NOMO-1 treated with dmso at 0.1 percent for 144 hours (cell line): ENCODE data around the gene FMNL2.

Source experiments
- DNase-seq: peaks from one replicate; lab custom pipeline; 2025; ENCODE audit not compliant: unreplicated experiment; lab: John Stamatoyannopoulos, UW

Gene FMNL2

DNA sequence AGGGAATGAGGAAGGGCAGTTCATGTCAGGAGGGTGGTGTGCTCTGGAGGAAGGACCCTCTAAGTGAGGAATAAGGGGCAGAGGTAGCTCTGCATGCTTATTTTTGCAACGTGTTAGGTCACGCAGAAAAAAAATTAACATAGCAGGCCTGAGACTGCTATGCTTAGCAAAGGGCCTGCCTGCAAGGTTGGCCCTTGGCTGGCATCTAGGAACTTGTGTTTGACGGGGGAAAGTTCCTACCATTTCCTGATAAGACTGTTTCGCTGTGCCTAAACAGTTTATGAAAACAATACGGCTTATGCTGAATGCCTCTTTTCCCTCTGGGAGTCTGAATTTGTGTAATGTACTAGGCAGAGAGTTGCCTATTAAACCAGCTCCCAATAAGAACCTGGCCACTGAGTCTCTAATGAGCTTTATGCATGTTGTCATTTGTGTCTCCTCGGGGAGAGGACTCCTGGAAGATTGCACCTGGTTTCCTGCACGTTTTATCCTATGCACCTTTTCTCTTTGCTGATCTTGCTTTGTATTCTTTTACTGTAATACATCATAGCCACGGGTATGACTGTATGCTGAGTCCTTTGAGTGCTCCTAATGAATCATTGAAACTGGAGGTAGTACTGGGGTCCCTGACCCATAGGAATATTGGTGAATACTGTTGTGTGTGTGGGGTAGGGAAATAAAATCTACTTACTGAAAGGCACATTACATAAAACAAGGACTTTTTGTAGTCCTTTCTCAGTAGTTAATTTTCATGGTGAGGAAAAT, 213.3 kb downstream of the FMNL2 start:
- DNase-seq = no peak

DNA sequence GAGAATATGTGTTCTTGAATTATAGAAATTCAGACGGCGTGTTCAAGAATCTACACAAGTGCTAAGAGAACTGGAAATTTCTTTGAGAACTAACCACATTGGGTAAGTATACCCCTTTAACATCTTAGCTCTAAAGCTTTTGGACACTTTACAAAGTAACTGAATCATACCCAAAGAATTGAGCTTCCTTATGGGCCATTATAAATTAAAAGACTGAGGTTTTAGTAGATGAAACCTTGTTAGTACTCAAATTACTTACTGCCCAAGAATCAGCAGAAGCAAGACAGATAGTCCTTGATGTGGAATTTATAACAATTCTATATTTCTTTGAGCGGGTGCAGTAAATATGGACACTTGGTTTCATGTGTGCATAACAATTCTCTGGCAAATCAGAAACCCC, 214.0 kb downstream of the FMNL2 start:
- DNase-seq = no peak

GRCh38 chr2:152549423-152549822, 214.4 kb downstream of the FMNL2 start:
- DNase-seq = no peak

DNA sequence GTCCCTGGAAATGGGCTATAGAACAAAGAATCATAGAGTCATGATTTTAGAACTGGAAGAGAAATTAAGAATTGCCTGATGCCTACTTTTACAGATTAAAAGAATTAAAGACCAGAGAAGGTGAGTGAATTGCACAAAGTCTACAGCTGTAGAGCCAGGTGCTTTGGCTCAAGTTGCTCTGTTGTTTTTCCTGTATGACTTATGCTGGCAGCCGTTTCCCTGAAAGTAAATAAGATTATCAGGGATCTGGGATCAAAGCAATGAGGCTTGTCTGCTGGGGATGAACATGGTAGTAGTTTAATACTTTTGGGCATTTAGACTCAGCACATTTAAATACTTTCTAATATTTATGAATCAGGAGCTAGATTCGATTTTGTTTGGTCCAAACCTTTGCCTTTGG, 215.4 kb downstream of the FMNL2 start:
- DNase-seq = no peak

GRCh38 chr2:152552888-152553287, 217.9 kb downstream of the FMNL2 start:
- DNase-seq = no peak

GRCh38 chr2:152553518-152553917, 218.5 kb downstream of the FMNL2 start:
- no peak for DNase-seq

DNA sequence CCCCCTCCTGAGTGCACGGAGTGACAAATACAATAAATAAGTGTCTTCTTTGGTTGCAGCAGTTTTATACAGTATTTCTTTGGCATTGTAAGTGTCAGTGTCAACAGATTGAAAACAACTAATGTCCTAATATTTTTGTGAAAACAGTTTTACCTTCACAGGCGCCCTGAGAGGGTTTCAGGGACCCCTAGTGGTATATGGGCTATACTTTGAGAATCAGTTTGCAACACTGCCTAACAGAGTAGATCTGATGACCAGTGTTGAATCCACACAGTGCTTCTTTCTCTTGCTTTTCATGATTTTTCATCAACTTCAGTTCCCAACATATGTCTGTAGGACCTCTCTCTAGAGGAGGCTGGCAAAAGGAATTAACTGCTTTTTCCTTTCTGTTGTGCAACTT, 220.1 kb downstream of the FMNL2 start:
- no peak for DNase-seq

DNA sequence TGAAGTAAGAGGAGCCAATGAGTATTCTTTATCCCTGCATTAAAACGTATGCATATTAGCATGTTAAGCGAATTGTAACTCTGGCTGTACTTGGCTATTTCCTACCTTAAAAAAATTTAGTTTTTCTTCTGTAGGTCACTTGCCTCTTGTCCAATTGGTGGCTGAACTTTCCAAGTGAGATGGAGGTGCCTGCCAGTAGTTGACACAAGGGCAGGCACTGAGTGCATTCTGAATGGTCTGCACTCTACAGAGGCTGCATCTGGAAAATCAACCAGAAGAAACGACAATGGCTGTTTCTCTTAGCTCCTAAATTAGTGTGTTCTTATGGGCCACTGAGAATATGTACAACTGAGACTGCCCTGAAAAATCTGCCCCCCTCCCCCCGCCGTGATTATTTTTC, 221.5 kb downstream of the FMNL2 start:
- DNase-seq = no peak

DNA sequence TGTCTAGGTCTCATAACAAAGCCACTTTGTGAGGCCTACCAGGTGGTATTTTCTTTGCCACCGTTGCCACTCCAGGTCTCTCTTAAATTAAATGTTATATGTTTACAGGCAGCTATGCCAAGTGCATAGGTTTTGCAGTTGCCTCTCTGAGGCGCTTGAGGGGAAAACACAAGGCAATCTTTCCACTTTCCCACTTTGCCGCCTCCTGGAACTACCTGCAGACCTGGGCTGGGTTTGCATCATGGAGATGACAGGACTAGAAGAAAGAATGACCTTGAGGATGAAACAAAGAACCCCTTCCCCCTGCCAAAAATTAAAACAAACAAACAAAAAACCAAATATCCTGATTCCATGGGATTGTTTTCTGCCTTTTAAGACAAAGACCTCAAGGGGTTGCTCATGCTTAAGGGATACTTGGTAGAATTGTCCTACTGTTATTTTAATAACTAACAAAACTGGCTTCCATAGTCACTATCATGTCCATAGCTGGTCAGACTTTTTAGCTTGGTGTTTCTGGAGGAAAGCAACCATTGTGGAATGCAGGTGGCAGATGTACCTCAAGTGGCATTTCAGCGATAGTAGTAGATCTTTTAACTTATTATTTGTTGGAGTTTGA, 222.4 kb downstream of the FMNL2 start:
- no peak for DNase-seq

- no peak for DNase-seq
Measured at GRCh38 chr2:152558158-152558984, 223.4 kb downstream of the FMNL2 start.

- DNase-seq = no peak
Measured at GRCh38 chr2:152559008-152559407, 224.0 kb downstream of the FMNL2 start.

GRCh38 chr2:152560166-152560565, 225.2 kb downstream of the FMNL2 start:
- no peak for DNase-seq

- DNase-seq = no peak
Measured at GRCh38 chr2:152560873-152561595, 226.1 kb downstream of the FMNL2 start.

DNA sequence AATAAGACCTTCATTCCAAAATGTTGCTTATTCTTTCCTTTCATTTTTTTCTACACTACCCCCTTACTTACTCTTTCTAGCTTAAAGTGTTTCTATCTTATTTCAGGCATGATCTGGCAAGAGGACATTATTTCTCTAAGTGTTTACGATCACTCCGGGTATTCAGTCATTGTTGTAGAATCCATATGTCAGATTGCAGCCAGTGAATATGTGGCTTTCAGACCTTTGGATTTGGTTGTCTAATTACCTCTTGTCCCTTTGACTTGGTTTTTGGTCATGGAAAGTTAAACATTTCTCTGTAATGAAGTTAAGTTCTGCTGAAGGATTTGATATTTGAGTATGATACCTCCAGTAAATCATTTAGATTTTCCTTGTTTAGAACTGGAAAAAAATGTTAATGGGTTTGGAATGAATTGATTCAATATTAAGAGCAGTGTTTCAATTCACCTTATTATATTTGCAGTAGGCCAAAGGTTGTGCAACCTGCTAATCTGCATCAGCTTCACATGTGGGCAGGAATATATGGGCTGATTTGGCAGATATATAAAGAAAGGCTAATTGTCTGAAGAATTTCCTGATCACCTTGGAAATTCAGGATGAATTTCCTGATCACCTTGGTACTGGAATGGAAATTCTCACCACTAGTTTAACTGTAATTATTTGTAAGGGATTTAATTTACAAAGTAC, 227.4 kb downstream of the FMNL2 start:
- no peak for DNase-seq

- no peak for DNase-seq
Measured at GRCh38 chr2:152563764-152564163, 228.8 kb downstream of the FMNL2 start.

GRCh38 chr2:152564754-152565551, 230.0 kb downstream of the FMNL2 start:
- DNase-seq = no peak

DNA sequence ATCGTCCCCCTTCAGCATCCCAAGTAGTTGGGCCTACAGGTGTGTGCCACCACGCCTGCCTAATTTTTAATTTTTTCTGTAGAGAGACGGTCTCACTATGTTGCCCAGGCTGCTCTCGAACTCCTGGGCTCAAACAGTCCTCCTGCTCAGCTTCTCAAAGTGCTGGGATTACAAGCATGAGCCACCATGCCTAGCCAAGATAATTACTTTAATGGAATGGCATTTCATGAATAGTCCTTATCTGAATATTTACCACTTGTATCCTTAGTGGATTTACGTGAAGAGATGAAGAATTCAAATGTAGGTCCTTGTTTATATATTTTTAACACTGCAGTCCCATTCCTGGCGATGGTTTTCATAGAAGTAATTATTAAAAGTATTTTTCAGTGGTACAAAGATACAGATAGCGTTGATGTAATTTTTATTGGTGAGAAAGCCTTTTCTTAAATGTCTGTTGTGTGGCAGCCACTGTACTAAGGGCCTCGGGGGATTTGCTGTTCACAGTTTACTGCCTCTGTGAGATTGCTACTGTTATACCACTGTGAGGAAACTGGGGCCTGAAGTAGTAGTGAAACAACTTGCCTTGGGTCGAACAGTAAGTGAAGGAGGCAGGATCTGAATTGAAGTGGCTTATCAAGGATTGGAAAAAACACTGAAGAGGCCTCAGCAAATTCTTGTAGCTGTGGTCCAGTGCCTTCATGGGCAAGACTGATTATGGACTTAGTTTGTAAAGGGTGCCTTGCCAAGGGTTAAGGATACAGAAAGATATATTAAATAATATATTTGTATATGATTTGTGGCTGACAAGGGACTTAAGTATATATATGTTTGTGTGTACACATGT, 231.1 kb downstream of the FMNL2 start:
- no peak for DNase-seq

- no peak for DNase-seq
Measured at GRCh38 chr2:152566728-152567069, 231.7 kb downstream of the FMNL2 start.

GRCh38 chr2:152568531-152568930, 233.6 kb downstream of the FMNL2 start:
- no peak for DNase-seq
